GM18517 (cell line): ENCODE data around the gene RRP7A.
"Not testable (repeated sequence)": the region's sequence is repeated elsewhere in the genome, so short reads cannot be mapped to it uniquely, and the experiment has no call there.

Experiments
- ATAC-seq: cut with Tn5 transposase; IDR thresholded peaks from one replicate; pipeline ENCODE4 v1.9.1; 2021; ENCODE audit warnings: mild to moderate bottlenecking, moderate library complexity; ENCODE audit not compliant: unreplicated experiment

The RRP7A gene

DNA sequence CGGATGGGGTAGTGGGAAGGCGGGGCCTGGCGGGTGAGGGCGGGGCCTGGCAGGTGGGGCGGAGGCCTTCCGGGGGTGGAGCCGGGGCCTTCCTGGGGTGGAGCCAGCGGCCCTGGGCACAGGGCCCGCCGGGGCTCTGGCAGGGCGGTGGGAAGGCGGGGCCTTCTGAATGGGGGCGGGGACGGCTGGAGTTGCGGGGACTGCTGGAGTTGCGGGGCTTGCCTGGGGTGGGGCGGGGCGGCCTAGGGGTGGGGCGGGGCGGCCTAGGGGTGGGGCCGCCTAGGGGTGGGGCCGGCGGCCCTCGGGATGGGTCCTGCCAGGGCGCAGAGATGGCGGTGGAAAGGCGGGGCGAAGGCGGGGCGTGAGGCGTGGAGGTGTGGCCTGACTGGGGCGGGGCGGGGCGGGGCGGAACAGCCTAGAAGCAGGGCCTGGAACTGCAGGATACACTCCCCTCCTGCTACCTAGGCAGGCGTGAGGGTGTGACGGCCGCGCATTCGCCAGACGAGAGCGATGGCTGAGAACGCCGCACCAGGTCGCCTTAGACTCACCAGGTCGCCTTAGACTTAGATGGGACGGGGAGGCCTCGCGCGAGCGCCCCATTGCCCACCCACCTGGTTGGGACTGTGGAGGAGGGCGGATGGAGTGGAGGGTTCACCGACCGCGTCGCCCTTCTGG is 19.3 kb downstream of the RRP7A start:
- ATAC-seq, result no peak

- ATAC-seq, result not testable (repeated sequence)
Measured at GRCh38 chr22:42499773-42500160, 19.8 kb downstream of the RRP7A start.

- ATAC-seq, result not testable (repeated sequence)
Measured at GRCh38 chr22:42495533-42496141, 24.0 kb downstream of the RRP7A start.

GRCh38 chr22:42493393-42493792 is 26.2 kb downstream of the RRP7A start:
- ATAC-seq, result no peak

DNA sequence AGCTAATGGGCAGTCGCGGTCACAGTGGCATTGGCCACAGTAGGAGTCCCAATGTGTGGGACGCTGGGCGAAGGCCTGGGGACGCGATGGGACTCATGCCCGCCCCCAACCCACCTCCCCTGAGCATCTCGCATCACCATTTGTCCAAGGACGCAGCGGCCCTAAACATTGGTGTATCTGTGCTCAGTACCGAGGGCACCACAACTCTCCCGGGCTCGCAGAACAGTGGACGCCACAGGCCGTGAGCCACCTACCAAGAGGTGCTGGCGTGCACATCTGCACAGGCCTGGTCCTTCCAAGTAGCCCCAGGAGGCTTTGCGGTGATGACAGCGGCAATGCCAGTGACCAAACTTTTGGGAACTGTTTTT is 27.3 kb downstream of the RRP7A start:
- ATAC-seq, result no peak

DNA sequence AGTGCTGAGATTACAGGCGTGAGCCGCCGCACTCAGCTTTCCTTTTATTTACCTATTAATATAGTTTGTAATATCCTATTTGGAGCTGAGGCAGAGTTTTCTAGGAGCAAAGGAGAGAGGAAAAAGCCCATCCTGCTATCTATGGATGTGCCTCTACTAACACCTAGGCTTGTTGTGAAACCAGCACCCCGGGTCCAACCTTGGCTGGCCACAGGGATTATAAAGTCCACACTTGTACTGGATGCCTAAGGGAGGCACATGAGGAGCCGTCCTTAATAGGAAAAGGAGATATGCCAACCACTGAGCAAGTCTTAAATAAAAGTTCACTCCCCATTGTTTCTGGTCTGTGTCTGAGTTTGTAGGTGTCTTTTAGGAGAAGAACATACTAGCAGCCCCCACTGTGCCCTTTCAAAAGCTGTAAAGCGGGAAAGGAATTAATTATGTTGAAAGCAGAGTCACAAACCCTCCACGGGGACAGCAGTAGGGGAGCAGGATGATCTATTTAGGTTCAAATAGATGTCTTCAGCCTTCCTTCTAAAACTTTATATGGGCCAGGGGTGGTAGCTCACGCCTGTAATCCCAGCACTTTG is 29.3 kb downstream of the RRP7A start:
- no peak for ATAC-seq

DNA sequence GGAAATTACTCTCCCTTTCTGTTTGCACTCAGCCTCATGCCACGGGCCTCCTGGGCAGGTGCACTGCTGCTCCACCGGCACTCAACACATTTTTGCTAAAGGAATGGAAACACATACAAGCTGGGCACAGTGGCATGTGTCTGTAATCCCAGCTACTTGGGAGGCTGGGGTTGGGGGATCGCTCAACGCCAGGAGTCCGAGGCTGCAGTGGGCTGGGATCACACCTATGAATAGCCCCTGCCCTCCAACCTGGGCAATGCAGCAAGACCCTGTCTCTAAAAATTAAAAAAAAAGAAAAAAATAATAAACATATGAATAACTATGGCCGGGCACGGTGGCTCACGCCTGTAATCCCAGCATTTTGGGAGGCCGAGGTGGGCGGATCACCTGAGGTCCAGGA is 30.6 kb downstream of the RRP7A start:
- ATAC-seq, result no peak

DNA sequence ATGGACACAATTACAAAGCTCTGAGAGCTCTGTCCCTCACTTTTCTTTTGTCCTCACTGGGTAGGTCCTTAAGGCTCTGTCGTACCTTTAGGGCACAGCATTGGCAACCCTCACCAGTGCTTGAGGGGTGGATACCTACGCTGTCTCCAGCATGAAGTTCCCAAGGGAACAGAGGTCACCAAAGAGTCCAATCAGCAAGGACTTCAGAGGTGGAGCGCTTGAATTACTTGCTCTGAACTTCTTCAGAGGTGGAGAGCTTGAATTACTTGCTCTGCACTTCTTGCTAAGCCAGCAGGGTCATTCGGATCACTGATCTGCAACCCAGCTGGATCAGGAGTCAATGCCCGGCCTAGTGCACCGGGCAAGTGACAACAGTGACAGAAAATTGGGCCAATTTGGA is 35.1 kb downstream of the RRP7A start:
- no peak for ATAC-seq

GRCh38 chr22:42483610-42484223 is 35.9 kb downstream of the RRP7A start:
- not testable (repeated sequence) for ATAC-seq

GRCh38 chr22:42475122-42475521 is 44.5 kb downstream of the RRP7A start:
- no peak for ATAC-seq

DNA sequence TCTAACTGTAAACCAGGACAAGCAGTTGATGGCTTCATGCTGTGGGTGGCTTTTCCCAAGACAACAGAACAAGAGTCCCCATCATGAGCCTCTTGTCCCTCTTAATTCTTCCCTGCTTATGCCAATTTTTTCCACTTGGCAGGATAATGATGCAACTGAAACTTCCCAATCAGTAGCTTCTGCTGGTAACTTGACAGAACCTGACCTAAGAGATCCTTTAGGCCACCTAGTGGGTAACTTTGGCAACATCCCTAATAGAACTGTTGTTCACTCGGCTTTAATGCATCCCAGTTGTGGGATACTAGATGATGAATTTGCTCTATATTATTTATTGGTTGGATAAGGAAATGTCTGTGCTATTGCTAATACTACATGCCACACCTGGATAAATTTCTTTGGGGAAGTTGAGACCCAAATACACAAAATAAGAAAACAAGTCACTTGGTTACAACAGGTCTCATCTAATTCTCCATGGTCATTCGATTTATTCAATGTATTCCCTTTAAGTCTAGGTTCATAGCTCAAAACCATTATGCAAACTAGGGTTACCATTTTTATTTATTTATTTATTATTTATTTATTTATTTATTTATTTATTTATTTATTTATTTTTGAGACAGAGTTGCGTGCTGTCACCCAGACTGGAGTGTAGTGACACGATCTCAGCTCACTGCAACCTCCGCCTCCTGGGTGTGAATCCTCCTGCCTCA is 46.0 kb downstream of the RRP7A start:
- no peak for ATAC-seq

- no peak for ATAC-seq
Measured at GRCh38 chr22:42472671-42473070, 46.9 kb downstream of the RRP7A start.

DNA sequence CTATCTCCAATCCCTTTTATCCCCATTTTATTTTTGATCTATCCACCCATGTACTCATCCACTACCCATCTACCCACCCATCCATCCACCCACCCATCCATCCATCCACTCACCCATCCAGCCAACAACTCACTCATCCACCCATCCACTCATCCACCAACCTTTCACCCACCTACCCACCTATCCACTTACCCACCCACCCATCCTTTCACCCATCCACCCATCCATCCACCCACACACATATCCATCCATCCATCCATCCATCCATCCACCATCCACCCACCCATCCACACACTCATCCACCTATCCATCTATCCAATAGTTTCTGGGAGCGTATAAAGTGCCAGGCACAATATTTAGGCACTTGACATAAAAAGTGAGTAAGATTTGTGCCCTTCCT is 48.2 kb downstream of the RRP7A start:
- no peak for ATAC-seq

GRCh38 chr22:42470366-42471082 is 49.1 kb downstream of the RRP7A start:
- no peak for ATAC-seq

- ATAC-seq, result no peak
Measured at GRCh38 chr22:42468841-42469240, 50.8 kb downstream of the RRP7A start.

DNA sequence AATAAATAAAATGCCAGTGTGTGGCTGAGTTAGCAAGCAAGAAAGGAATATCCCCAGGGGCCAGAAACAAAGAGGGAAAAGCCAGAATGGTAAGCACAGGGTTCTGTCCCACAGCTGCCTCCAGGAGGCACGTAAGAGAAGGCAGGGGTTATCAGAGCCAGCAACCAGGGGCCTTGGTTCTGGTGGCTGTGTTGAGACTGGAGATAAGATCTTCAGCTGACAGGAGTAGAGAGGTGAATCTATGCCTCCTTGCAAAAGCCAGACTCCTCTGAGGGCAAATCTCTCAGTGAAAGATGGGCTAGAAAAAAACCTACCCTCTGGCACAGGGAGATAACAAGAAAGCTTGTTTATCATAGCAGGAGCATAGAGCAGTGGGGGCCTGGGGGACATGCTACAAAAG is 57.6 kb downstream of the RRP7A start:
- no peak for ATAC-seq

DNA sequence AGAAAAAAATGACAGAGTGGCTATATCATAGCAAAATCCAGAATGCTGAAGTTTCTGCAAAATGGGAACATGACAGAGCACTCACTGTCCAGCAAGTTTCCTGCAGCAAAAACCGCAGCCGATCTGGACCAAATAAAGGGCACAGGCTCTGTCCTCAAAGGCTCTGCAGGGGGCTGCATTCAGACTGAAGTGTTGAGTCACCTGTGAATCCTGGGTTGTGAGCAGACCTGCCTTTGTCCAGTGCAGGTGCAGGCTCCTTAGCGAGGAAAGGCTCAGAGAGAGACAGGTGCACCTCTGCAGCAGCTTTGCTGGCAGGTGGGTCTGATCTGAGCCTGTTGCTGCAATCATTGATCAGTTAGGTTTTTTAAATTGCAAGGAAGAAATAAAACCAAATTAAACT is 58.1 kb downstream of the RRP7A start:
- no peak for ATAC-seq
